Adrenal gland (tissue), 5 donors: Measurements from ENCODE around the gene NEDD9.

ENCODE experiments used
- POLR2A ChIP-seq, 2 donors: fragments of 450-650 bp; IDR thresholded peaks; one replicate each; pipeline ENCODE4 v1.6.1; 2017; ENCODE audit warnings: antibody characterized with exemption in 2 of 2, mild to moderate bottlenecking in 2 of 2, moderate library complexity in 1 of 2
- TF ChIP-seq, protein P1 (sequence below), 6 experiments: fragments of 450-650 bp in 4 of 6; fragments of 200-600 bp in 2 of 6; sonication (generic) in 1 of 6; IDR thresholded peaks; 1 replicate in 5 of 6; 2 replicates in 1 of 6; pipeline versions ENCODE4 v1.5.1 to v1.8.0; 2016 to 2021; ENCODE audit warnings: antibody characterized with exemption in 6 of 6, mild to moderate bottlenecking in 2 of 6, moderate library complexity in 1 of 6
- donor health status: DM: no; HTN: no; CAD: no.

DNA sequence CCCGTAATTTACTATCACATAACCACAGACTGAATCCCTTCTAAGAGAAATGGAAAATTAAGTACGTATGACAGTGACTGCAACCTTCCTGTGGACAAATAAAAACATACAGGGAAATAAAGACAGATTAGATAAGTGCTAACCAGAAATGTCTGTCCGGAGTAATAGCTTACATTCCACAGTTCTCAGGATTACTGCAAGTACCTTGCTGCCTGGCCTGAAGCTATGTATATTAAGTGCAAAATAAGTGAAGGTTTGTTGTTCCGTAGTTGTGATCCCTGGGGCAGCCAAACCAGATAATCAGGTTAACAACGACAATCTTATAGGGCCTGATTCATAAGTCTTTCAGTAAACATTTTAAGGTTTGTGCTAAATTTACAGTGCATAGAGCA lies 2.8 kb downstream of the NEDD9 start:
- TF ChIP-seq POLR2A (IDR thresholded peaks at IDR 0.05) = no peak
- TF ChIP-seq, protein P1, sequence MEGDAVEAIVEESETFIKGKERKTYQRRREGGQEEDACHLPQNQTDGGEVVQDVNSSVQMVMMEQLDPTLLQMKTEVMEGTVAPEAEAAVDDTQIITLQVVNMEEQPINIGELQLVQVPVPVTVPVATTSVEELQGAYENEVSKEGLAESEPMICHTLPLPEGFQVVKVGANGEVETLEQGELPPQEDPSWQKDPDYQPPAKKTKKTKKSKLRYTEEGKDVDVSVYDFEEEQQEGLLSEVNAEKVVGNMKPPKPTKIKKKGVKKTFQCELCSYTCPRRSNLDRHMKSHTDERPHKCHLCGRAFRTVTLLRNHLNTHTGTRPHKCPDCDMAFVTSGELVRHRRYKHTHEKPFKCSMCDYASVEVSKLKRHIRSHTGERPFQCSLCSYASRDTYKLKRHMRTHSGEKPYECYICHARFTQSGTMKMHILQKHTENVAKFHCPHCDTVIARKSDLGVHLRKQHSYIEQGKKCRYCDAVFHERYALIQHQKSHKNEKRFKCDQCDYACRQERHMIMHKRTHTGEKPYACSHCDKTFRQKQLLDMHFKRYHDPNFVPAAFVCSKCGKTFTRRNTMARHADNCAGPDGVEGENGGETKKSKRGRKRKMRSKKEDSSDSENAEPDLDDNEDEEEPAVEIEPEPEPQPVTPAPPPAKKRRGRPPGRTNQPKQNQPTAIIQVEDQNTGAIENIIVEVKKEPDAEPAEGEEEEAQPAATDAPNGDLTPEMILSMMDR (IDR thresholded peaks at IDR 0.05) = no peak
